Glutamatergic neuron (in vitro differentiated cells): ENCODE data around the gene KCNN3. TPM values are rescaled to one million over a fixed set of nuclear protein-coding genes. Genes with fewer than 3 reads are reported as not detected.

Experiments
- DNase-seq: peaks from one replicate; pipeline ENCODE4 v3.0.0; 2022
- H3K27ac Mint-ChIP-seq: one replicate; pipeline ENCODE4 v1.8.0; 2020; ENCODE audit warnings: mild to moderate bottlenecking, mixed read lengths, inconsistent platforms; ENCODE audit not compliant: unreplicated experiment
- H3K27me3 Mint-ChIP-seq: one replicate; pipeline ENCODE4 v1.8.0; 2020; ENCODE audit warnings: mild to moderate bottlenecking, moderate library complexity, mixed read lengths, inconsistent platforms; ENCODE audit not compliant: unreplicated experiment
- H3K36me3 Mint-ChIP-seq: one replicate; pipeline ENCODE4 v1.8.0; 2020; ENCODE audit warnings: mild to moderate bottlenecking, mixed read lengths, inconsistent platforms; ENCODE audit not compliant: unreplicated experiment
- H3K4me1 Mint-ChIP-seq: one replicate; pipeline ENCODE4 v1.8.0; 2020; ENCODE audit warnings: mild to moderate bottlenecking, low read depth, mixed read lengths, inconsistent platforms; ENCODE audit not compliant: unreplicated experiment
- H3K4me3 Mint-ChIP-seq: one replicate; pipeline ENCODE4 v1.8.0; 2020; ENCODE audit warnings: mild to moderate bottlenecking, mixed read lengths, inconsistent platforms; ENCODE audit not compliant: unreplicated experiment
- H3K9me3 Mint-ChIP-seq: one replicate; pipeline ENCODE4 v1.8.0; 2020; ENCODE audit warnings: mild to moderate bottlenecking, moderate library complexity, mixed read lengths, inconsistent platforms; ENCODE audit not compliant: unreplicated experiment
- CTCF ChIP-seq: fragments of 200-600 bp; sonication (generic); IDR thresholded peaks from one replicate; pipeline ENCODE4 v1.5.0; 2021; ENCODE audit not compliant: partially characterized antibody, unreplicated experiment
- total RNA-seq: library from RNA; stranded (reverse); fragmentation: NEBNext Ultra II Directional; extraction: Animal tissue kit (Norgen Biotek cat#: 25700); gene quantifications from one replicate; pipeline ENCODE4 v1.2.1, GENCODE V29; 2021; ENCODE audit not compliant: unreplicated experiment

KCNN3 gene
- total RNA-seq, 1 donor from 2014 or later = 3.8 TPM

- Mint-ChIP-seq H3K4me1 (peaks cover 3% of the 10 kb centered on the region), H3K9me3 (no peaks in the 10 kb centered on the region), H3K36me3 (no peaks in the 10 kb centered on the region), H3K27ac (no peak overlapping the region), H3K27me3 (no peaks in the 10 kb centered on the region), H3K4me3 (no peak overlapping the region)
- no peak for TF ChIP-seq CTCF
- DNase-seq = no peak
Measured at GRCh38 chr1:154794608-154795007, 75.5 kb downstream of the KCNN3 start.

GRCh38 chr1:154793685-154794084 lies 76.4 kb downstream of the KCNN3 start:
- Mint-ChIP-seq H3K36me3 (no peaks in the 10 kb centered on the region), H3K9me3 (no peaks in the 10 kb centered on the region), H3K4me1 (peaks cover 3% of the 10 kb centered on the region), H3K4me3 (no peak overlapping the region), H3K27ac (no peak overlapping the region), H3K27me3 (no peaks in the 10 kb centered on the region)
- DNase-seq = no peak
- TF ChIP-seq CTCF = no peak

- Mint-ChIP-seq H3K4me1 (peaks cover 4% of the 10 kb centered on the region), H3K9me3 (no peaks in the 10 kb centered on the region), H3K4me3 (no peak overlapping the region), H3K36me3 (no peaks in the 10 kb centered on the region), H3K27ac (no peak overlapping the region), H3K27me3 (no peaks in the 10 kb centered on the region)
- no peak for DNase-seq
- no peak for TF ChIP-seq CTCF
Measured at GRCh38 chr1:154792899-154793298, 77.2 kb downstream of the KCNN3 start.

- TF ChIP-seq CTCF = no peak
- no peaks in the 10 kb centered on the region for H3K27me3 Mint-ChIP-seq
Measured at GRCh38 chr1:154791292-154792166, 78.6 kb downstream of the KCNN3 start.

GRCh38 chr1:154788886-154789285 lies 81.2 kb downstream of the KCNN3 start:
- Mint-ChIP-seq H3K27ac (no peak overlapping the region), H3K27me3 (no peaks in the 10 kb centered on the region), H3K36me3 (no peaks in the 10 kb centered on the region), H3K4me1 (peaks cover 16% of the 10 kb centered on the region), H3K9me3 (peaks cover 4% of the 10 kb centered on the region), H3K4me3 (no peak overlapping the region)
- no peak for DNase-seq
- TF ChIP-seq CTCF = no peak

More at GRCh38 chr1:154791292-154792166, 78.6 kb downstream of the KCNN3 start:
- DNase-seq = no peak
- Mint-ChIP-seq H3K27ac (no peak overlapping the region), H3K4me3 (no peak overlapping the region), H3K9me3 (no peaks in the 10 kb centered on the region), H3K4me1 (peaks cover 9% of the 10 kb centered on the region), H3K36me3 (no peaks in the 10 kb centered on the region)
